Skin of body (tissue), 2 donors: ENCODE data around the gene GDF7. TPM values are rescaled to one million over a fixed set of nuclear protein-coding genes. Genes with fewer than 3 reads are reported as not detected.
"Not testable (repeated sequence)": the region's sequence is repeated elsewhere in the genome, so short reads cannot be mapped to it uniquely, and the experiment has no call there.

Experiments used
- DNase-seq: peaks from one replicate; lab custom pipeline; 2025; lab: John Stamatoyannopoulos, UW
- total RNA-seq: library from RNA; depleted of rRNA; stranded (reverse); fragments of >200 nt; gene quantifications from one replicate; pipeline ENCODE4 v1.2.3, GENCODE V29; 2014

The GDF7 gene
- total RNA-seq, 1 donor from 2014 or later = 0.89 TPM

DNA sequence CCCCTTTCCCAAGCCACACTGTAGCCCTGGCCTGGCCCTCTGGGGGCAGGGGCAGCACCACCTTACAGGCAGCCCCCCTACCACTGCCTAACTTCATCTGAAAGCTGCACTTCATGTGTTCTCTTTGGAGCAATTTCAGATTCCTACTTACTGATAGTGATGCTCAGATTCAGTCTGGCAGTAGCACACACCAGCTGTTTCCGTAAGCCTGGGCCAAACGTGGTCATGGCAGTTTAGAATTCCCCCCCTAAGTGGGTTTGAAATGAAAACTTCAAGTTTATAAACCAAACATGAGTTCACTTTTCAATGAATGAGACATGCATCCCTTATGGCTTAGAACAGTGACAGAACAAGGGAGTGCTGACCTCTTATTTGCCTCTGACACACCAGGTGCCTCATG, 29.4 kb downstream of the GDF7 start:
- DNase-seq = no peak

DNA sequence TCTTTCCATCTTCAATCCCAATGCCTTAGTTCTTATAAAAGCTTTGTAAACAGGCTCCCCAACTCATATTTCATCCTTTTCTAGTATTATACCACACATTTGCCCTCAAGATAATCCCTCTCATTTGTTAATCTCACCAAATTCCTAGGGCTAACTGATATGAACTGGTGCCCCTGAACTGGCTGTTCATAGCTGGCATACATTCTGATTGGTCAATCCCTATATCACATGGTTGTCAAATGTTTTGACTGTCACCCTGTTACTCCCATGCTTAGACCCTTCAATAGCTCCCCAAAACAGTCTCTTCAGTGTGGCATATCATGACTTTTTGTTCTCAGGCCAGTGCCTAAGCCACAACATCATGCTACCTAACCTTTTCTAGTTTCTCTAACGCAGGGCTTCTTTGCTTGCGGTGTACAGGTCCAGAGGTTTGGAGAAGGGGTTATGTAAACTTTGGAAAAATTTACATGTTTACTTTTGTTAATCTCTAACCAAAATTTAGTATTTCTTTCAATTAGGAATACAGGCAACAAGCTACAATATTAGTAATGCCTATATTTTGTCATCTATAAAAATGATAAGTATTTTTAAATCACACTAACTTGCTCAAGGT, 30.5 kb downstream of the GDF7 start:
- DNase-seq = no peak

DNA sequence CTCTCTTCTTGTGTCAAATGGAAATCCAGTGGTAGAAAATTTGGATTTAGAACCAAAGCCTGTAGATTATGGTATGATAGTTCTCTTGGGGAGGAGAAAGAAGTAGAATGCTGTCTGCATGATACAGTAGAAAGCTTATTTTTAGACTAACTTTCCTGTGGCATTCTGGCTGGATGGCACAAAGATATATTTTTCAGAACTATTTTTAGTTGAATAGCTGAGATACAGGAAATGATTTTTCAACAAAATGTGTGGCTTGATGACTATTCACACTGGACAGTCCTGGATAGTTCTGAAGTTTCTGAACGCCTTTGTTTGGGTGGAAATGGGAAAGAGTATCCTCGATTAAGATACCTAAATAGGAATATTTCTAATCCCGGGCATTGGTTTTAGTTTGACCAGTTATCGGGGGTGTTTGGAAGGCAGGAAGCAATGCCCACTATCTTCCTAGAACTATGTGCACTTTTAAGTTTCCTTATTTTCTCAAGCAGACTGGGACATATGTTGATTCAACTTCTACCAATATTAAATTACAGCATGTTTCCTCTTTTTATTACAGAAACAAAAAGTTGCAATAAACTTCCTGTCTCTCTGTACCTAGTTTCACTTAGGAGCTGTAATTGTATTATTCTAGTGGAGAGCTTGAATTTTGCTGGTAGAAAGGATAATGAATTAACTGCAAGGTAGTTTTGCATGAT, 32.1 kb downstream of the GDF7 start:
- no peak for DNase-seq

DNA sequence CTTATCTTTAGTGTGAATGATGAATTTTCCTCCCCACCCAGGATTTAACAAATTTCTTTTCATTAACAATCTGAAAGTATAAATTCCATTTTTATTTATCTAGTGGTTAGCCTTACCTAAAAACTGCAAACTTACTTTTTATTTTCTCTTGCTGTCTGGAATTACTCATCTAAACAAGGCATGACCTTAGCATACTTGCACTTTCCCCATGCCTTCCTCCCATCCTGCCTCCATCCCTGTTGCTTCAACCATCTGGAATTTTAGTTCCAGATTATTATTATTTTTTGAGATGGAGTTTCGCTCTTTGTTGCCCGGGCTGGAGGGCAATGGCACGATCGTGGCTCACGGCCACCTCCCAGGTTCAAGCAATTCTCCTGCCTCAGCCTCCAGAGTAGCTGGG, 35.6 kb downstream of the GDF7 start:
- no peak for DNase-seq

DNA sequence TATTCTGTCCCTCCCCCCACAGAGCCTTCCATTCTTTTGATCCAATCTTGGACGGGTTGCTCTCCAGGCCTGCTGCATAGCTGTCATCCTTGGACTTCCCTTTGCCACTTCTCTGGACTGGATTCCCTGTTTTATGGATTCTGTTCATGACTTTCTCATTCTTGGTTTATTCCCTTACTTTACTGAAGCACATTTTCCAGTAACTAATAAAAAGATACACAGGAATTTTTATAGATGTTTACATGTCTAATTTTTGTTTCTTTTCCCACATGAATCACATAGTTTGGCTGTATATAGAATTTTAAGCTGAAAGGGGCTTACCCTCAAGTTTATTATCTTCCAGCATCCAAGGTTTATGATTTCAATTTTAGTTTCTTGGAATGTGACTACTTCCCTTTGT, 37.9 kb downstream of the GDF7 start:
- DNase-seq = no peak

DNA sequence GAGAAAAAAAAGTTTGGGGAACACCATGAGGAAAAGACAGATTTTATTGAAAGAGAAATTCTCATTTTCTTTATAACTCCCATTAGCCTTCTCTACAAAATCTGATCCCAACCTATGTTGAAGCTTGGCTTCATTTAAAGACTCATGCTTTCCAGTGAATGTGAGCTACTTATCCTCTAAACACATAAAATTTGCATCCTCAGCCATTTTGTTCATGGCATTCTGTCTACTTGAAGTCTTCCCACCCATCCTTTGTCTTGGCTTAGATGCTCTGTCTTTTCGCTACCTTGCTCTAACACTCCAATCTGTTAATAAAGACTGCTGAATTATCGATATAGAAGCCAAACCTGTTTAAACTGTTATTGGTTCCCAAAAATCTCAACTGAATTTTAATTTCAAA, 39.3 kb downstream of the GDF7 start:
- DNase-seq = no peak

DNA sequence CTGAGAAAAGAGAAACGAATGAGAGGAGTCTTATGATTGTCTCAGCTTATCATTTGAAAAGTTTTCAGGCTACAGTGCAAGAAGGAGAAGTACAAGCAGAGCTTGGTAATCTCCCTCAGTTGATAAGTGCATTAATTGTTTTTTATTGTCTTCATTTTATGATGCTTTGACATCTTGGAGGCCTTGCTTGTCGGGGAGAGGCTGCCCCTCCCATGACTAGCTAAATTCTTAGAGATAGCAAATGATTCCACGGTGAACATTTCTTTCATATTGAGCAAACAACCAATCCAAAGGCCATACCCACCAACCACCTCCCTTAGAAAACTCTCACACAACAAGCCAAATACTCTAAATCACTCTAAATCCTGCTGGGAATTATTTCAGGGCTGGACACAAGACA, 39.8 kb downstream of the GDF7 start:
- no peak for DNase-seq

DNA sequence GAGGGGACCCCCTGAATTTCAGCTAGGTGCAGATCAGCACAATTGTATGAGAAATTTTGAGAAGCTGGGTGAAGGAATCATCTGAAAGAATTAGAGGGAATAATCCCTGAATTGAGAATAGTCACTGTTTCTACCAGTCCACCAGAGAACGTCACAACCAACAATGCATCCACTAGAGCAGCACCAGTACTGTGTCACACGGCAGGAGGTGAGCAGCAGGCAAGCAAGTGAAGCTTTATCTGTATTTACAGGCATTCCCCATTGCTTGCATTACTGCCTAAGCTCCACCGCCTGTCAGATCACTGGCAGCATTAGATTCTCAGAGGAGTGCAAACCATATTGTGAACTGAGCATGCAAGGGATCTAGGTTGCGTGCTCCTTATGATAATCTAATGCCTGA, 40.7 kb downstream of the GDF7 start:
- no peak for DNase-seq

DNA sequence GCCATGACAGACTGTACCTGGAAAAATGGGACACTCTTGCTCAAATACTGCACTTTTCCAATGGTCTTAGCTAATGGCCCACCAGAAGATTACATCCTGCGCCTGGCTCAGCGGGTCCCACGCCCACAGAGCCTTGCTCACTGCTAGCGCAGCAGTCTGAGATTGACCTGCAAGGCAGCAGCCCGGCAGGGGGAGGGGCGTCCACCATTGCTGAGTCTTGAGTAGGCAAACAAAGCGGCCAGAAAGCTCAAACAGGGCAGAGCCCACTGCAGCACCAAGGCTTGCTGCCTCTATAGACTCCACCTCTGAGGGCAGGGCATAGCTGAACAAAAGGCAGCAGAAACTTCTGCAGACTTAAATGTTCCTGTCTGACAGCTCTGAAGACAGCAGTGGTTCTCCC, 44.7 kb downstream of the GDF7 start:
- DNase-seq = not testable (repeated sequence)

DNA sequence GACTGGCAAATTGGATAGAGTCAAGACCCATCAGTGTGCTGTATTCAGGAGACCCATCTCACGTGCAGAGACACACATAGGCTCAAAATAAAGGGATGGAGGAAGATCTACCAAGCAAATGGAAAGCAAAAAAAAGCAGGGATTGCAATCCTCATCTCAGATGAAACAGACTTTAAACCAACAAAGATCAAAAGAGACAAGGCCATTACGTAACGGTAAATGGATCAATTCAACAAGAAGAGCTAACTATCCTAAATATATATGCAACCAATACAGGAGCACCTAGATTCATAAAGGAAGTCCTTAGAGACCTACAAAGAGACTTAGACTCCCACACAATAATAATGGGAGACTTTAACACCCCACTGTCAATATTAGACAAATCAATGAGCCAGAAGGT, 46.6 kb downstream of the GDF7 start:
- DNase-seq = not testable (repeated sequence)

DNA sequence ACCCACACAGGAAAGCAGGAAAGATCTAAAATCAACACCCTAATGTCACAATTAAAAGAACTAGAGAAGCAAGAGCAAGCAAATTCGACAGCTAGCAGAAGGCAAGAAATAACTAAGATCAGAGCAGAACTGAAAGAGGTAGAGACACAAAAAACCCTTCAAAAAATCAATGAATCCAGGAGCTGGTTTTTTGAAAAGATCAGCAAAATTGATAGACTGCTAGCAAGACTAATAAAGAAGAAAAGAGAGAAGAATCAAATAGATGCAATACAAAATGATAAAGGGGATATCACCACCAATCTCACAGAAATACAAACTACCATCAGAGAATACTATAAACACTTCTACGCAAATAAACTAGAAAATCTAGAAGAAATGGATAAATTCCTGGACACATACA, 47.5 kb downstream of the GDF7 start:
- not testable (repeated sequence) for DNase-seq

DNA sequence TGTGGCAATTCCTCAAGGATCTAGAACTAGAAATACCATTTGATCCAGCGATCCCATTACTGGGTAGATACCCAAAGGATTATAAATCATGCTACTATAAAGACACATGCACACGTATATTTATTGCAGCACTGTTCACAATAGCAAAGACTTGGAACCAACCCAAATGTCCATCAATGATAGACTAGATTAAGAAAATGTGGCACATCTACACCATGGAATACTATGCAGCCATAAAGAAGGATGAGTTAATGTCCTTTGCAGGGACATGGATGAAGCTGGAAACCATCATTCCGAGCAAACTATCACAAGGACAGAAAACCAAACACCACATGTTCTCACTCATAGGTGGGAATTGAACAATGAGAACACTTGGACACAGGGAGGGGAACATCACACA, 49.2 kb downstream of the GDF7 start:
- not testable (repeated sequence) for DNase-seq

DNA sequence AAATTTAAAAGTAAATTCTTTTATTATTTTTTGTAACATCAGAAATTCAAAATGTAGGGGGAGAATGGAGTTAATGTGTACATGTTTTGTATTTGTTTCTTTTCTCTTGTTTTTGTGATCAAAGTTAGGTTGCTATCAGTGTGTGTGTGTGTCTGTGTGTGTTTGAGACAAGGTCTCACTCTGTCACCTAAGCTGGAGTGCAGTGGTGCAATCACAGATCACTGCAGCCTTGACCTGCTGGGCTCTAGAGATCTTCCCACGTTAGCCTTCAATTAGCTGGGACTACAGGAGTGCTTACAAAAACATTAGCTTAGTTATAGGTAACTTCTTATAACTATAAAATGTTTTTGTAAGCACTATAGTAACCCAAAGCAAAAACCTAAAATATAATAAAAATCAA, 50.7 kb downstream of the GDF7 start:
- DNase-seq = no peak

DNA sequence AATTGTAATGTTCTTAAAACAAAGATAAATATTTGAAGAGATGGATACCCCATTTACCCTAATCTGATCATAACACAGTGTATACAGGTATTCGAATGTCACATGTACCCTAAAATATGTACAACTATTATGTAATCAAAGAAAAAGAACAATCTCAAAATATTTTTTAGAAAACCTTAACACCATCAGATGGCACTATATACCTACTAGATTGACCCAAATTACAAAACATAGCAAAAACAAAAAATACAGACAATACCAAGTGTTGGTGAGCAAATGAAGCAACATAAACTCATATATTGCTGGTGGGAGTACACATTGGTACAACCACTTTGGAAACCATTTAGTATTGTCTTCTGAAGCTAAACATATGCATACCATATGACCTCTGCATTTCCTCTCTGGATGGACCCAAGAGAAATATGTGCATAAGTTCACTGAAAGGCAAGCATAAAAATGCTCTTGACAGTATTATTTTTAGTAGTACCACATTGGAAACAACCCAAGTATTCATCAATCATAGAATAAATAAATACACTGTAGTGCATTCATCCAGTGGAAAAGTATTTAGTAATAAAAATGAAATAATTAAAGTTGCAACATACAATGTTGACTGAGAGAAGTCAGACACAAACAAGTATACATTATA, 55.8 kb downstream of the GDF7 start:
- DNase-seq = no peak

DNA sequence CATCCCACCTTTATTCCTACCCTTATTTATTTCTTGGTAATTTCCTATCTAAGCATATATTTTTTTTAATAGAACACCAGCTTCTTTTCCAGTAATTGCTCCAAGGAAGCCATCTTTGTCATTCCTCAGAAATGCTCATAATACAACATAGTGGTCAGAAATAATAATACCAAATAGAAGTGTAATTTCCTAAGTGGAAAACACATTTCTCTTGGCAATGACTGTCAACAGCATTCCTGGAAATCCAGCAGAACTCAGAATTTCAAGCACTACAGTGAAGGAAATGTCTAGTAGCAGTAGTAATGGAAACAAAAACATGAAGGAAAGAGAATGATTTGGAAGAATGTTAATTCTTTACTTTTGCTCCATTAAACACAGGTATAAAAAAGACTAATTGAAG, 56.6 kb downstream of the GDF7 start:
- DNase-seq = no peak

DNA sequence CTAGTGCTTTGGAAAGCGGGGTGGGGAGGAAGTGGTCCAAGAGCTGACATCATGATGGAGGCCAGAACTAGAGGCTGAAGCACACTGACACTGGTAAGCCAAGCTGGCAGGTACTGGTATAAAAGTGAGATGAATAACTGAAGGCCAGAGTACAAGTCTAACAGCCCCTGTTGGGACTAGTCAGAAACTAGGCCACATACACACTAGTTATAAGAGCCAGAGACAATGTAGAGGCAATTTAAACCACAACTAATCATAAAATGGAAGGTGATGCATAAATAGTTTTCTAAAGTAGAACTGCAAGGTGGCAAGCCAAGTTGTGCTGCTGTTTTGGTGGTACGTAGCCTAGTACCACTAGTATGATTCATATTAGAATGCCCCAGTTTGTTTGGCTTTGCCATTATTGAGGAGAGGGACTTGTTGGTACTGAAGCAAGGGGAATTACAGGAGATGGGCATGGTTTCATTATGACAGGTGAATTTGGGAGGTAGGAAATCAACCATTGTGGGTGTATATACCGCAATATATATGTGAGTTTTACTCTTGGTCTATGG, 57.6 kb downstream of the GDF7 start:
- DNase-seq = no peak

DNA sequence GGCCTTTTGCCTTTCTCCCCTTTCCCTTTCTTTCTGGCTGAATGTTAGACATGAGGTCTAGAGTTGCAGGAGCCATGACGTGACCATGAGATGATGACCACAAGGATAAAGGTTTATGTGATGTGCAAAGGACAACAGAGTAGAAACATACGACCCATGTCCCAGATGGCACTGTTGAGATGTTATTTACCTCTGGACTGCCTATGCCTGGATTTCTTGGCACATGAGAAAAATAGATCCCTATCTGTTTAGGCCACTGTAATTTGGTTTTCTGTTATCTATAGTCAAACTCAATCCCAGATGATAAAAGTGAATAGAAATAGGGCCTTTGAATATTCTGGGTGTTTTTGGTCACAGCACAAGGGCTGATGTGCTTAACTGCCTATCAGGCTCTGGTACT, 58.8 kb downstream of the GDF7 start:
- DNase-seq = no peak

DNA sequence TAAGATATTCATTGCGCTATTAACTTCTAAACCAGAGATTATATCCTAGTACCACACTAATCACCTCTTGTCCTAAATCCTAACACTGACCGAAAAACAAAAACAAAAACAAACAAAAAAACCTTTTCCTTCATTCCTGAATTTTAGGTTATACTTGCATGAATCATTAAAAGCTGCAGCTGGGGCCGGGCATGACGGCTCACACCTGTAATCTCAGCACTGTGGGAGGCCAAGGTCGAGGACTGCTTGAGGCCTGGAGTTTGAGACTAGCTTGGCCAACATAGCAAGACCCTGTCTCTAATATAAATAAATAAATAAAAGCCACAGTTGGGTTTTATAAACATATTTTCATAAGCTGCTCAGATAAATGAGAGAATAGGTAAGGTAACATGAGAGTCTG, 60.0 kb downstream of the GDF7 start:
- no peak for DNase-seq

DNA sequence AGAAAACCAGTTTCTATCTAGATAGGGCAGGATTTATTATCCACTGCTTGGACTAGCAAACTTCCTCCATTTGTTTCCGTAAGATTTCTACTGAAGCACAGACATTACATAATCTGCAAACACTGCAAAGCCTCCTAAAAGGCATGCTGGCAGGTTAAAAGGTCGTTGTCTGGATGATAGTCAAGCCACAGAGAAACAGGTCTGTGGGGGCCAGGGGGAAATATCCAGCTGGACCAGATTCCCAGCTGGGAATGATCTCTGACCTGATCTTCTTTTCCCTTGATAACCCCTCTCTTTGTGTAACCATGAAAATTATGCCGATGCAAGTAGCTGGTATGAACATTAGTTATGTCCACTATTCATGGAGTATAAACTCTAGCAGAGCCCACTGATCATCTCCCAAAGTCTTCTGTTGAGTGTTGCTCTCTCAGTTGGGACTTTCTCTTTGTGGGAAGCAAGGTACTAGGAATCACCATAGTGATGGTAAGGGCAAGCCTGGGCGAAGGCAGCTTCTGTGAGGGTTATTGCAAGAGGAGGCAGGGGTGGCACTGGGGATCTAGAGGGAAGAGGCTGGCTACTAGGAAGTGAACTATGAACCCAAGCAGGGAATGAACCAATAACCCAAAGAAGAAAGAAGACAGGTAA, 61.3 kb downstream of the GDF7 start:
- no peak for DNase-seq
